Ascending aorta (tissue), 2 donors: ENCODE results near the gene HS3ST5. TPM values are rescaled to one million over a fixed set of nuclear protein-coding genes. Genes with fewer than 3 reads are reported as not detected.

Source experiments
- DNase-seq, 2 donors: peaks; one replicate each; pipeline ENCODE4 v3.0.0-alpha.2; 2019; ENCODE audit warnings: low spot score in 2 of 2
- H3K27ac ChIP-seq, 2 donors: fragments of 200-600 bp; sonication (generic); one replicate each; pipeline ENCODE4 v1.5.1; 2016 to 2017; ENCODE audit warnings: mild to moderate bottlenecking in 1 of 2
- H3K27me3 ChIP-seq: fragments of 200-600 bp; sonication (generic); one replicate; pipeline ENCODE4 v1.5.1; 2017
- H3K36me3 ChIP-seq, 2 donors: fragments of 200-600 bp; sonication (generic); one replicate each; pipeline ENCODE4 v1.5.1; 2016
- H3K4me1 ChIP-seq, 2 donors: fragments of 200-600 bp; sonication (generic); one replicate each; pipeline ENCODE4 v1.5.1; 2016 to 2017; ENCODE audit warnings: mild to moderate bottlenecking in 1 of 2
- H3K4me3 ChIP-seq, 2 donors: fragments of 200-600 bp; sonication (generic); one replicate each; pipeline ENCODE4 v1.5.1; 2016 to 2017; ENCODE audit warnings: mild to moderate bottlenecking in 1 of 2
- H3K9me3 ChIP-seq, 2 donors: fragments of 200-600 bp; sonication (generic); one replicate each; pipeline ENCODE4 v1.5.1; 2016
- intact Hi-C: fragments of 100-400 bp; cut with DNase I; formaldehyde crosslinking; loops from one replicate; pipeline ENCODE4 v1.15.1; 2023
- total RNA-seq: library from RNA; depleted of rRNA; stranded (reverse); fragments of >200 nt; gene quantifications from one replicate; pipeline ENCODE4 v1.1.0, GENCODE V29; 2016
- TF ChIP-seq, protein P1 (sequence below), 3 experiments: fragments of 200-600 bp in 2 of 3; fragments of 450-650 bp in 1 of 3; sonication (generic) in 2 of 3; IDR thresholded peaks; one replicate each; pipeline ENCODE4 v1.5.1; 2016 to 2019; ENCODE audit warnings: antibody characterized with exemption in 3 of 3, mild to moderate bottlenecking in 1 of 3, moderate library complexity in 1 of 3

The HS3ST5 gene
- total RNA-seq, 1 donor from 2014 or later = not detected

DNA sequence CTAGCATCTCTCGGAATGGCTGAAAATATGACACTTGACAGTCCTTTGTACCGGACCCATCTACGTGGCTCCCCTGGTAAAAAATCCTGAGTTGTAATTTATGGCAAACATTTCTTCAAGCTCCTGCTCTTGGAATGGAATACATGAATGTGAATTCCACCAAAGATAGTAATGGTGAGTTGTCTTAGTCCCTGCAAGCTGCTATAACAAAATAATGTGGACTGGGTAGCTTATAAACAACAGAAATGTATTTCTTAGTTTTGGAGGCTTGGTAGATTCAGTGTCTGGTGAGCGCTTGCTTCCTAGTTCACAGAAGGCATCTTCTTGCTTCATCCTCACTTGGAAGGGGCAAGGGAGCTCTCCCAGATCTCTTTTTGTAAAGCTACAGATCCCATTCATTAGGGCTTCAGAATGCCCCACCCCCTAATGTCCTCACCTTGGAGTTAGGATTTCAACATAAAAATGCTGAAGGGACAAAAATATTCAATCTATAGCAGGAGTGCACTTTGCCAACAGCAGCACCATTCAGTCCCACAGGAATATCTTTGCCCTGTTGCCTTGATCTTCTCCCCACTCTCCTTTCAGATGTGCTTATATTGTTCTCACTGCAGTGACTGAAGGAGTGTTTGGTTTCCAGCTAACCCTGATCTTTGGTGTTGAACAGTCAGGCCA, 204.1 kb downstream of the HS3ST5 start:
- H3K4me1 ChIP-seq = no peaks in the 10 kb centered on the region
- intact Hi-C loops = no loop called here
- no peak overlapping the region for H3K4me3 ChIP-seq
- H3K9me3 ChIP-seq = no peaks in the 10 kb centered on the region
- H3K27me3 ChIP-seq = no peaks in the 10 kb centered on the region
- no peak overlapping the region for H3K27ac ChIP-seq
- H3K36me3 ChIP-seq = no peaks in the 10 kb centered on the region
- TF ChIP-seq, protein P1, sequence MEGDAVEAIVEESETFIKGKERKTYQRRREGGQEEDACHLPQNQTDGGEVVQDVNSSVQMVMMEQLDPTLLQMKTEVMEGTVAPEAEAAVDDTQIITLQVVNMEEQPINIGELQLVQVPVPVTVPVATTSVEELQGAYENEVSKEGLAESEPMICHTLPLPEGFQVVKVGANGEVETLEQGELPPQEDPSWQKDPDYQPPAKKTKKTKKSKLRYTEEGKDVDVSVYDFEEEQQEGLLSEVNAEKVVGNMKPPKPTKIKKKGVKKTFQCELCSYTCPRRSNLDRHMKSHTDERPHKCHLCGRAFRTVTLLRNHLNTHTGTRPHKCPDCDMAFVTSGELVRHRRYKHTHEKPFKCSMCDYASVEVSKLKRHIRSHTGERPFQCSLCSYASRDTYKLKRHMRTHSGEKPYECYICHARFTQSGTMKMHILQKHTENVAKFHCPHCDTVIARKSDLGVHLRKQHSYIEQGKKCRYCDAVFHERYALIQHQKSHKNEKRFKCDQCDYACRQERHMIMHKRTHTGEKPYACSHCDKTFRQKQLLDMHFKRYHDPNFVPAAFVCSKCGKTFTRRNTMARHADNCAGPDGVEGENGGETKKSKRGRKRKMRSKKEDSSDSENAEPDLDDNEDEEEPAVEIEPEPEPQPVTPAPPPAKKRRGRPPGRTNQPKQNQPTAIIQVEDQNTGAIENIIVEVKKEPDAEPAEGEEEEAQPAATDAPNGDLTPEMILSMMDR (IDR thresholded peaks at IDR 0.05) = no peak
- no peak for DNase-seq

DNA sequence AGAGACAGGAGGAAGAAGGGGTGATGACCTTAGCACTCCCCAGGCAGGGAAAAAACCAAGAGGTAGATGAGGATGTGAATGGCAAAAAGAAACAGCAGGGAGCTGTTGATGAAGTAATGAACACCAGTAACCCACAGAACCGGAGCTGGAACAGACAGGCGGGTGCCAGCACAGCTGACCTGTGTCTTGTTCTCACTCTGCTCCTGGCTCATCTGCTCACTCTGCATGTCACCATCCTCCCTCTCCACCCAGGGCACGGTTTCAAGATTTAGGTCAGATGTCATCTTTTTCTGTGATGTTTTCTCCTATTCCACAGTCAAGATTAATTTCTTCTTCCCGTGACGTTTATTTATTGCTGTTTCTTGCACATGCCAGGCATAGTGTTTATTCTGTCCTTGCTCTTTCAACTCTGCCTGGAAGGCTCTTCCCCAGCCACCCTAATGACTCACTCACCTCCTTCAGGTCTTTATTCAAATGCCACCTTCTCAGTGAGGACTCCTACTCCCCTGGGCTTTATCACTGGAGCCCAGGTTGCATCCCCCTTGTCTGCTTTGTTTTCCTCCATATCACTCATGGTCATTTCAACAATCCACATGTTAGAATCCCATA, 207.4 kb downstream of the HS3ST5 start:
- TF ChIP-seq, protein P1 (IDR thresholded peaks at IDR 0.05) = no peak
- intact Hi-C loops = no loop called here
- H3K27me3 ChIP-seq = no peaks in the 10 kb centered on the region
- no peak overlapping the region for H3K4me3 ChIP-seq
- H3K4me1 ChIP-seq = no peaks in the 10 kb centered on the region
- no peaks in the 10 kb centered on the region for H3K36me3 ChIP-seq
- H3K27ac ChIP-seq = no peak overlapping the region
- DNase-seq = no peak
- no peaks in the 10 kb centered on the region for H3K9me3 ChIP-seq

DNA sequence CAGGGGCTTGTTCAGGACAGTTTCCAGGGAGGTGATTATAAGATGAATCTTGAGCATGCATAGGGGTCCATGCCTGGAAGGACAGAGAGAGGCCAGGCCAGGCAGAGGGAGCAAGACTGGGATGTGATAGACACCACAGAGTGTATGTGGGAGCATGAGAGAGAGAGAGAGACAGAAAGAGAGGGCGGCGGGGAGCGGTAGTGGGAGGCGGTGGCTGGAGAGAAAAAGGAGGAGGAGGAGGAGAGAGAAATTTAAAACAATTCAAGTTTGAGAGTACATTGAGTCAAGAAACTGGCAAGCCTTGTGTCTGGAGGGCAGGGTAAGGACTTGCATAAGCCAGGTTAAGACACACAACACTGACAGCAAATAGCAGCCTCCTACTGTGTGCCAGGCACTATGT, 209.0 kb downstream of the HS3ST5 start:
- DNase-seq = no peak
- no peaks in the 10 kb centered on the region for H3K36me3 ChIP-seq
- TF ChIP-seq, protein P1 (IDR thresholded peaks at IDR 0.05) = no peak
- intact Hi-C loops = no loop called here
- H3K27ac ChIP-seq = no peak overlapping the region
- no peak overlapping the region for H3K4me3 ChIP-seq
- H3K27me3 ChIP-seq = no peaks in the 10 kb centered on the region
- no peaks in the 10 kb centered on the region for H3K9me3 ChIP-seq
- no peaks in the 10 kb centered on the region for H3K4me1 ChIP-seq

DNA sequence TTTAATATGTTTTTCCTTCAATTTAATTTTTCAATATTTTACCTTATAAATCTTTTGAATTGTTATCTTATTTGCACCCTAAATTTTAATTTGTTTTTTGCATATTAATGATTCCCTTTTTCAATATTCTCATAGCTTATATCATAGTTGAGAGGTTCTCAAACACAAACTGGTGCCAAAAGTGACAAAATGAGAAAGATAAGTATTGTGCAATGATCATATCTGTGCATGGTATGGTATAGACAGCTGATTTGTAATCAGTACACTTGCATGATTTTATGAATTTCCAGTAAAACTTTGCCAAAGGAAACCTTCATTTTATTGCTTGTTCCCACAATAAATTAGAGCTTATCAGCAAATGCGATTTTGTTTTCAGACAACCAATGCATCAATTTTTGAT, 210.9 kb downstream of the HS3ST5 start:
- no peaks in the 10 kb centered on the region for H3K4me1 ChIP-seq
- H3K4me3 ChIP-seq = no peak overlapping the region
- H3K27me3 ChIP-seq = no peaks in the 10 kb centered on the region
- TF ChIP-seq, protein P1 (IDR thresholded peaks at IDR 0.05) = no peak
- H3K36me3 ChIP-seq = no peaks in the 10 kb centered on the region
- intact Hi-C loops = no loop called here
- no peak for DNase-seq
- no peak overlapping the region for H3K27ac ChIP-seq
- H3K9me3 ChIP-seq = no peaks in the 10 kb centered on the region

DNA sequence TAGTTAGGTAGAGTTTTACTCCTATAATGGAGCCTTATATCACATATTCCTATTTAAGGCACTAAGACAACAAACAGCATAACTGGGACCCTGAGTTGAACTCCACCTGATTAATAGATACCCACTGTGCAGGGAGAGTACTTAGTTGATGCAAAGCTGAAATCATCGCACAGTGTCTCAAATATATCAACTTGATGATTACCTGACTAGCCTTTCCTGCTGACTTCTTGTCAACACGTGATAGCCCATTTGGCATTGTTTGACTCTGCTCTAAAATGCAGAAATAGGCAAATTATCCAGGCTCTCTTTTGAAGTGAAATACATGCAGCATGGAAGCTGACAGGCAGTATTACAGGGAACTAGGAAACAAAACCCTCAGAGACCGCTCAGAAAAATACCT, 217.2 kb downstream of the HS3ST5 start:
- TF ChIP-seq, protein P1 (IDR thresholded peaks at IDR 0.05) = no peak
- H3K4me1 ChIP-seq = no peaks in the 10 kb centered on the region
- no peaks in the 10 kb centered on the region for H3K36me3 ChIP-seq
- H3K9me3 ChIP-seq = no peaks in the 10 kb centered on the region
- DNase-seq = no peak
- intact Hi-C loops = no loop called here
- H3K27ac ChIP-seq = no peak overlapping the region
- H3K4me3 ChIP-seq = no peak overlapping the region
- H3K27me3 ChIP-seq = no peaks in the 10 kb centered on the region
